Gastrocnemius medialis (tissue), 4 donors: ENCODE data around the gene PLSCR1. TPM values are rescaled to one million over a fixed set of nuclear protein-coding genes. Genes with fewer than 3 reads are reported as not detected.

Experiments used
- ATAC-seq, 2 donors: fragments of 150-250 bp; one replicate each; pipeline ENCODE4 v1.9.1; 2016
- DNase-seq, 2 donors: peaks; one replicate each; pipeline ENCODE4 v3.0.0-alpha.2; 2019
- H3K27ac ChIP-seq, 4 donors: fragments of 200-600 bp; sonication (generic); 1 replicate in 1 of 4; 2 replicates in 3 of 4; pipeline ENCODE4 v1.5.1; 2016 to 2018; ENCODE audit warnings: mild to moderate bottlenecking in 2 of 4, moderate library complexity in 1 of 4
- H3K27me3 ChIP-seq, 3 donors: fragments of 200-600 bp; sonication (generic) in 2 of 3; 1 replicate in 1 of 3; 2 replicates in 2 of 3; pipeline versions ENCODE4 v1.5.1 to v1.6.0; 2016 to 2019; ENCODE audit warnings: mild to moderate bottlenecking in 1 of 3, moderate library complexity in 1 of 3
- H3K36me3 ChIP-seq, 2 donors: fragments of 200-600 bp; sonication (generic) in 1 of 2; one replicate each; pipeline ENCODE4 v1.5.1; 2017 to 2018
- H3K4me1 ChIP-seq, 2 donors: fragments of 200-600 bp; sonication (generic) in 1 of 2; one replicate each; pipeline ENCODE4 v1.5.1; 2016 to 2017; ENCODE audit warnings: mild to moderate bottlenecking in 2 of 2
- H3K4me3 ChIP-seq, 4 donors: fragments of 200-600 bp; sonication (generic) in 3 of 4; 1 replicate in 1 of 4; 2 replicates in 3 of 4; pipeline ENCODE4 v1.5.1; 2016 to 2019; ENCODE audit warnings: mild to moderate bottlenecking in 2 of 4
- H3K9me3 ChIP-seq, 3 donors: fragments of 200-600 bp; sonication (generic) in 2 of 3; 1 replicate in 1 of 3; 2 replicates in 2 of 3; pipeline ENCODE4 v1.5.1; 2016 to 2019
- POLR2A ChIP-seq, 2 donors: fragments of 450-650 bp; IDR thresholded peaks; one replicate each; pipeline ENCODE4 v1.6.1; 2017; ENCODE audit warnings: antibody characterized with exemption in 2 of 2, mild to moderate bottlenecking in 2 of 2, moderate library complexity in 2 of 2
- in situ Hi-C, 4 donors: fragments of 200-750 bp; cut with MboI; loops; one replicate each; pipeline versions ENCODE4 v1.15.0 to v1.8.0; 2017; ENCODE audit warnings: low sequenced_read_pairs in 4 of 4
- intact Hi-C: fragments of 100-400 bp; cut with DNase I; formaldehyde crosslinking; loops from one replicate; pipeline ENCODE4 v1.15.1; 2023; ENCODE audit warnings: low total_unique reads
- total RNA-seq, 4 donors: library from RNA; depleted of rRNA; stranded (reverse); fragments of >200 nt; gene quantifications; one replicate each; pipeline versions ENCODE4 v1.1.0 to v1.2.3, GENCODE V29; 2016
- TF ChIP-seq, protein P1 (sequence below), 5 experiments: fragments of 450-650 bp in 3 of 5; fragments of 200-600 bp in 2 of 5; sonication (generic) in 2 of 5; IDR thresholded peaks in 4 of 5; conservative IDR thresholded peaks in 1 of 5; 1 replicate in 4 of 5; 2 replicates in 1 of 5; pipeline ENCODE4 v1.5.1; 2016 to 2019; ENCODE audit warnings: antibody characterized with exemption in 5 of 5, mild to moderate bottlenecking in 3 of 5, moderate library complexity in 3 of 5

Gene PLSCR1
- total RNA-seq, 4 donors from 2014 or later: 12.0 to 28.5 (median 18.2) TPM

DNA sequence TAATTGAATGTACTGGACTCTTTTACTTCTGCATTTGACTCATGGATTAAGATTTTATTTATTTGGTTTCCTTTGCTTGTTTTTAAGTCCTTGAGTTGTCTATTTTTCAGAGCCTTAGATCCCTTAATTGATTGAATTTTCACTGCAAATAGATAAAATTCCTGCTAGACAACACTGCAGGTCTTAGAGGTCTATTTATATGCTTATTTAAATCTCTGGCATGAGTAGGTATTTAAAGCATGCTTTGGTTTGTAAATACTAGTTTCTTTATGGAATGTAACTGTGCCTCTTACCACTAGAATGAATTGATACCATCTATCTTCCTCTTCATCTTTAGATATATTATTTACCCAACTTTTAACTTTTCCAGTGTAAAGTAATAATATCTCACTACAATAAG lies 40.7 kb upstream of the PLSCR1 start:
- in situ Hi-C loops: loop anchor here (25.0 kb wide), 3 partner anchors 248 to 523 kb away; no protein-coding TSS in a partner anchor
- H3K4me3 ChIP-seq: no peak overlapping the region
- H3K27me3 ChIP-seq: no peaks in the 10 kb centered on the region
- H3K27ac ChIP-seq: no peak overlapping the region
- intact Hi-C loops: no loop called here
- TF ChIP-seq, protein P1, sequence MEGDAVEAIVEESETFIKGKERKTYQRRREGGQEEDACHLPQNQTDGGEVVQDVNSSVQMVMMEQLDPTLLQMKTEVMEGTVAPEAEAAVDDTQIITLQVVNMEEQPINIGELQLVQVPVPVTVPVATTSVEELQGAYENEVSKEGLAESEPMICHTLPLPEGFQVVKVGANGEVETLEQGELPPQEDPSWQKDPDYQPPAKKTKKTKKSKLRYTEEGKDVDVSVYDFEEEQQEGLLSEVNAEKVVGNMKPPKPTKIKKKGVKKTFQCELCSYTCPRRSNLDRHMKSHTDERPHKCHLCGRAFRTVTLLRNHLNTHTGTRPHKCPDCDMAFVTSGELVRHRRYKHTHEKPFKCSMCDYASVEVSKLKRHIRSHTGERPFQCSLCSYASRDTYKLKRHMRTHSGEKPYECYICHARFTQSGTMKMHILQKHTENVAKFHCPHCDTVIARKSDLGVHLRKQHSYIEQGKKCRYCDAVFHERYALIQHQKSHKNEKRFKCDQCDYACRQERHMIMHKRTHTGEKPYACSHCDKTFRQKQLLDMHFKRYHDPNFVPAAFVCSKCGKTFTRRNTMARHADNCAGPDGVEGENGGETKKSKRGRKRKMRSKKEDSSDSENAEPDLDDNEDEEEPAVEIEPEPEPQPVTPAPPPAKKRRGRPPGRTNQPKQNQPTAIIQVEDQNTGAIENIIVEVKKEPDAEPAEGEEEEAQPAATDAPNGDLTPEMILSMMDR (IDR thresholded peaks at IDR 0.05 in 4 of 5, conservative IDR thresholded peaks at IDR 0.05 in 1 of 5): no peak
- no peak for TF ChIP-seq POLR2A (IDR thresholded peaks at IDR 0.05)
- ATAC-seq: no peak
- DNase-seq: no peak
- peaks cover 0 to 4% (median 0%) of the 10 kb centered on the region in 3 donors for H3K9me3 ChIP-seq
- H3K36me3 ChIP-seq: no peaks in the 10 kb centered on the region
- H3K4me1 ChIP-seq: no peaks in the 10 kb centered on the region

DNA sequence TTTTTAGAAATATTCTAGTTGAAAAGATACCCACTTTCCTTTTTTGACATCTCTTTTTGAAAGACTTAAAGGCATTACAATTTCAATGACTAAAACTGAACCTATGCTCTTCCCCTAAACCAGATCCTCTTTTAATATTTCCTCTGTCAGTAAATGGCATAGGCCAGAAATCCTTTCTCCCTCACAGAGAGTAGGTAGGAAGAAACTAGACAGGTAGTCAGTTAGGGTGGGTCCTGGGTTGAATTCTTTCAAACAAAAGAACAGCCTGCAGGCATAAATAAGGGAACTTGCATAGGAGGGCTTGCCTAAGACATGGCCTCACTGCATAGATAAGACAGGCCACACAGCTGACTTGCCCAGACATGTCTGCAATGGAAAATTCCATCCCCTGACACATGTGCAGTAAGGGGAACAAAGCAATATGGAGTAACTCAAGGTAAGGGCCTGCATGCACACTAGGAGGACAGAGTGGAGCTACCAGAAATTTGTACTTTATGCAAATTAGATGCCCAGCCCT lies 37.6 kb upstream of the PLSCR1 start:
- H3K27ac ChIP-seq: no peak overlapping the region
- intact Hi-C loops: no loop called here
- TF ChIP-seq POLR2A (IDR thresholded peaks at IDR 0.05): no peak
- TF ChIP-seq, protein P1 (IDR thresholded peaks at IDR 0.05 in 4 of 5, conservative IDR thresholded peaks at IDR 0.05 in 1 of 5): no peak
- H3K9me3 ChIP-seq: peaks cover 0 to 4% (median 0%) of the 10 kb centered on the region in 3 donors
- in situ Hi-C loops: loop anchor here (25.0 kb wide), 3 partner anchors 245 to 520 kb away; no protein-coding TSS in a partner anchor
- H3K4me3 ChIP-seq: no peak overlapping the region
- DNase-seq: no peak
- no peaks in the 10 kb centered on the region for H3K4me1 ChIP-seq
- ATAC-seq: no peak
- no peaks in the 10 kb centered on the region for H3K27me3 ChIP-seq
- H3K36me3 ChIP-seq: no peaks in the 10 kb centered on the region

DNA sequence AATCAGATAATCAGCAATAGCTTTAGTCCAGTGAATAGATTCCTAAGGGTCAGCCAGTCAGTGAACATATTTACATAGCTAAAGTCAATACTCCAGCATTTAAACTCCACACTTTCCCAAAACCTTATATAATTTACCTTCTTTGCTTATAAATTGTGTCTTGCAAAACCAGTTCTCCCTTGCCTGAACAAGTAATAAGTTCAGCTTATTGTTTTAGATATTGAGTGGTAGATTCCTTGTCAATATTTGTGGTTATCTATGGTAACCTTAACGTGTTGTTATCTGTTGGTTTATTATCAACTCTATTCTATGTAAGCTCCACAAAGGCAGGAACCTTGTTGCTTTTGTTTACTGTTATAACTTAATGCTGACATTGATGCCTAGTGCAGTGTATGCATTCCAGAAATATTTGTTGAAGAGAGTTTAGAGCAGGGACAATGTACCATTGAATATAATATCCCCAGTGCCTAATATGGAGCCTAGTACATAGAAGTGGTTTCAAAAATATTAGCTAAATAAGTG lies 36.7 kb upstream of the PLSCR1 start:
- Histone ChIP-seq H3K4me3 (no peak overlapping the region), H3K36me3 (no peaks in the 10 kb centered on the region), H3K9me3 (peaks cover 0 to 4% (median 0%) of the 10 kb centered on the region in 3 donors), H3K27ac (no peak overlapping the region), H3K4me1 (no peaks in the 10 kb centered on the region), H3K27me3 (no peaks in the 10 kb centered on the region)
- intact Hi-C loops (no loop called here), in situ Hi-C loops (loop anchor here (25.0 kb wide), 3 partner anchors 244 to 519 kb away; no protein-coding TSS in a partner anchor)
- ATAC-seq (no peak), DNase-seq (no peak)
- TF ChIP-seq POLR2A (IDR thresholded peaks at IDR 0.05): no peak
- TF ChIP-seq, protein P1 (IDR thresholded peaks at IDR 0.05 in 4 of 5, conservative IDR thresholded peaks at IDR 0.05 in 1 of 5): no peak

DNA sequence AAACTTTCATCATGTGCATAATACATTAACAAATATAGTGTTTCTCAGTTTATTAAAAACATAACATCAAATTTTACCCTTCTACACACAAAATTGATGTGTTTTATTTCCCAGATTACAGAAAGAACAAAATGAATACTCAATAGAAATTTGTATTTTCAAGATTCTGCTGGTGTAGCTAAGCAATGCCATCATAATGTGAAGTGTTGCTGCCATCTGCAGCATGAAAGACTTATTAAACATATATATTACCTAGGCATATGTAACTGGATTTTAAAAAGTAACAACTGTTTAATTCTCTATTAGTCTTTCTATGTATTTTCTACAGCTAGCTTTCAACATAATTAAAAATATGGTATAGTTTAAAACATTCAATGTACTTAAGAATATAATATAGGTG lies 33.3 kb upstream of the PLSCR1 start:
- ATAC-seq (no peak), DNase-seq (no peak)
- Histone ChIP-seq H3K4me1 (no peaks in the 10 kb centered on the region), H3K9me3 (peaks cover 0 to under 1% (median 0%) of the 10 kb centered on the region in 3 donors), H3K4me3 (no peak overlapping the region), H3K27me3 (no peaks in the 10 kb centered on the region), H3K27ac (no peak overlapping the region), H3K36me3 (no peaks in the 10 kb centered on the region)
- TF ChIP-seq, protein P1 (IDR thresholded peaks at IDR 0.05 in 4 of 5, conservative IDR thresholded peaks at IDR 0.05 in 1 of 5): peak in 2 of 5 experiments; percentile 12 to 24
- TF ChIP-seq POLR2A (IDR thresholded peaks at IDR 0.05): no peak
- intact Hi-C loops (loop anchor here (5.0 to 10.0 kb wide), 3 partner anchors 245 to 513 kb away; no protein-coding TSS in a partner anchor), in situ Hi-C loops (loop anchor here (10.0 to 25.0 kb wide), 5 partner anchors 240 to 515 kb away; no protein-coding TSS in a partner anchor)
